K562 (cell line): ENCODE measurements around the gene SPDL1. TPM values are rescaled to one million over a fixed set of nuclear protein-coding genes. Genes with fewer than 3 reads are reported as not detected.

Source experiments
- ARHGAP35 ChIP-seq: fragments of 450-650 bp; IDR thresholded peaks from 2 replicates; pipeline ENCODE4 v1.6.1; 2018; ENCODE audit not compliant: partially characterized antibody
- C11orf30 ChIP-seq: fragments of 450-650 bp; IDR thresholded peaks from 2 replicates; pipeline ENCODE4 v1.6.1; 2016; ENCODE audit warnings: low read depth, mild to moderate bottlenecking
- CBX1 ChIP-seq: sonication (generic); IDR thresholded peaks from 2 replicates; pipeline ENCODE4 v1.6.1; 2016; ENCODE audit warnings: antibody characterized with exemption, low read depth, mild to moderate bottlenecking
- ETV6 ChIP-seq, 3 experiments: fragments of 150-350 bp in 1 of 3; sonication (generic) in 1 of 3; formaldehyde crosslinking in 1 of 3; IDR thresholded peaks; 2 replicates each; pipeline versions ENCODE4 v1.6.1 to v1.8.0; 2014 to 2022; ENCODE audit warnings: borderline replicate concordance in 2 of 3, low read depth in 2 of 3, antibody characterized with exemption in 1 of 3, low read length in 1 of 3, mild to moderate bottlenecking in 1 of 3, missing genetic modification reagents in 1 of 3
- HNRNPLL ChIP-seq: fragments of 200-400 bp; formaldehyde crosslinking; IDR thresholded peaks from 2 replicates; pipeline ENCODE4 v1.6.1; 2017; ENCODE audit warnings: low read length, low read depth, mild to moderate bottlenecking; ENCODE audit not compliant: poor library complexity, severe bottlenecking
- KLF1 ChIP-seq: fragments of 450-650 bp; IDR thresholded peaks from 2 replicates; pipeline ENCODE4 v1.6.1; 2016; ENCODE audit warnings: missing genetic modification characterization, missing compliant biosample characterization
- PCBP2 ChIP-seq: fragments of 200-400 bp; formaldehyde crosslinking; IDR thresholded peaks from 2 replicates; pipeline ENCODE4 v1.6.1; 2018; ENCODE audit warnings: low read length, low read depth, mild to moderate bottlenecking, moderate library complexity; ENCODE audit not compliant: poor library complexity, severe bottlenecking
- SOX6 ChIP-seq: fragments of 450-650 bp; IDR thresholded peaks from 2 replicates; pipeline ENCODE4 v1.6.1; 2014; ENCODE audit warnings: mild to moderate bottlenecking
- STAT5A ChIP-seq: IDR thresholded peaks from 2 replicates; pipeline ENCODE4 v1.6.1; 2012; ENCODE audit warnings: low read length, inconsistent platforms, borderline replicate concordance
- TSC22D4 ChIP-seq: fragments of 450-650 bp; IDR thresholded peaks from 2 replicates; pipeline ENCODE4 v1.6.1; 2016; ENCODE audit warnings: missing genetic modification characterization, missing biosample characterization, control low read depth
- VEZF1 ChIP-seq: fragments of 200-800 bp; sonication (Bioruptor generic); IDR thresholded peaks from 2 replicates; pipeline ENCODE4 v1.6.1; 2017; ENCODE audit warnings: missing genetic modification characterization, missing compliant biosample characterization
- ZBTB11 ChIP-seq, 3 experiments: fragments of 200-800 bp in 1 of 3; fragments of 250-450 bp in 1 of 3; fragments of 450-650 bp in 1 of 3; sonication (Bioruptor Pico) in 1 of 3; sonication (Bioruptor generic) in 1 of 3; formaldehyde crosslinking in 1 of 3; IDR thresholded peaks; 2 replicates each; pipeline versions ENCODE4 v1.6.1 to v1.8.0; 2016 to 2022; ENCODE audit warnings: mild to moderate bottlenecking in 2 of 3, missing genetic modification characterization in 2 of 3, missing compliant biosample characterization in 1 of 3, moderate library complexity in 1 of 3
- ZBTB7A ChIP-seq: IDR thresholded peaks from 2 replicates; pipeline ENCODE4 v1.6.1; 2011; ENCODE audit warnings: low read depth, mild to moderate bottlenecking, low read length, moderate library complexity, borderline replicate concordance; ENCODE audit not compliant: control insufficient read depth
- ZNF41 ChIP-seq: fragments of 250-450 bp; sonication (Bioruptor Pico); conservative IDR thresholded peaks from 2 replicates; pipeline ENCODE4 v1.4.0; 2020; ENCODE audit warnings: mild to moderate bottlenecking
- ZNF609 ChIP-seq: sonication (generic); formaldehyde crosslinking; IDR thresholded peaks from 2 replicates; pipeline ENCODE4 v1.8.1; 2023; ENCODE audit warnings: missing genetic modification reagents, mild to moderate bottlenecking, borderline replicate concordance
- polyA plus RNA-seq, 8 experiments: library from polyadenylated mRNA; depleted of rRNA in 4 of 8; stranded (reverse) in 5 of 8; unstranded in 3 of 8; fragments of >200 nt; fragmentation: Nextera tagmentation in 2 of 8; fragmentation: Illumina TruSeq in 1 of 8; extraction: Ambion mirVana in 2 of 8; extraction: Trizol in 1 of 8; gene quantifications; 2 replicates each; pipeline versions ENCODE4 v1.2.1 to v1.2.3, GENCODE V29; 2011 to 2014; ENCODE audit warnings: inconsistent platforms in 1 of 8, missing spikeins in 1 of 8
- total RNA-seq, 7 experiments: library from RNA; depleted of rRNA in 6 of 7; stranded (reverse); fragments of >200 nt in 6 of 7; fragmentation: Illumina TruSeq in 2 of 7; extraction: Trizol in 2 of 7; gene quantifications; 2 replicates each; pipeline versions ENCODE4 v1.2.1 to v1.2.3, GENCODE V29; 2011 to 2021; ENCODE audit warnings: low replicate concordance in 1 of 7

Gene SPDL1
- total and polyA plus RNA-seq, 9 of the 15 experiments (the other 6 are each of a cell fraction or from before 2014, with no cell fraction given): 32.4 to 59.6 (median 49.0) TPM

DNA sequence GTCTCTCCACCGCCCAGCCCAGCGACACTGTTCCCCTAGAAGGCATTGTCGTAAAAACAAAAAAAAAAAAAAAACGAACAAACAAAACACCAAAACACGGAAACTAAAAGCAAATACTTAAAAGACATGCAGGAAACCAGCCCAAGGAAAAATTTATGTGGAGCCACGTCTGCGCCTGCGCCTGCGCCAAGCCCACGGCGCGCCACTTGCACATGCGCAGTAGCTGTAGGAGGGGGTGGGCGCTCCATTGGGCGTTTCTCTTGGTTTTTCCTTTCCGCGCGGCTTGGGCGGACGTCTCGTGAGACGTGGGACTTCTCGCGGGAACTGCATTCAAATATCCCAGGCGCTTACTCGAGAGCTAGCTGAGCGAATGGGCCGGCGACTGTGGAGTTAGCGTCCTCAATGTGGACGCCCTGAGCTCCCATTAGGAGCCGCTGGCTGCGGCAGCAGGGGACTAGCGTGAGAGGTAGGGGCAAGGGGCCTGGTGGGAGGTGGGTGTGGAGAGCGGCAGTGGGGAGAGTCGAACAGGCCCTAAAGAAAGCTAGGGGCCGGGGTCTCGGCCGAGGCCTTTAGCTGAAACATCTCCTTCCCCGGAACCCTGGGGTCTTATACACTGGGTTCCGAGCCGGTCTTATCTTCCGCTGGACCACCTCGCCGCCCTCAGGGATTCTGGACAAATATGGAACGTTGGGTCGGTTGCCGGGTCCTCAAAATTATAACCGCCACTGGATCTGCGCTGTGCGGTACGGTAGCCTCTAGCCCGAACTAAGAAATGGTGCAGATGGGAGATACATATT, at the start of gene SPDL1 (continued):
- peak; percentile 55 to 96 (median 79); a peak in 5 of 6 replicates for TF ChIP-seq ZBTB11 (CRISPR knock-in tag; IDR thresholded peaks at IDR 0.05)
- TF ChIP-seq CBX1: no peak
- no peak for TF ChIP-seq ZNF609 (CRISPR knock-in tag)
- TF ChIP-seq HNRNPLL: peak; percentile 66
- 0 out of 2 replicates have a peak, but pooled peaks have one; percentile 33 for TF ChIP-seq KLF1 (tag)
- TF ChIP-seq VEZF1: no peak; the same call in 1 of the 2 replicates
- no peak for TF ChIP-seq SOX6
- no peak for TF ChIP-seq PCBP2
- peak; percentile 63; the same call in 1 of the 2 replicates for TF ChIP-seq ZBTB7A
- TF ChIP-seq ETV6 (IDR thresholded peaks at IDR 0.05; ENCODE audit: borderline replicate concordance in 1 of 2, low read depth in 2 of 2, low read length in 1 of 2): no peak
- 0 out of 2 replicates have a peak, but pooled peaks have one; percentile 22 for TF ChIP-seq ETV6 (CRISPR knock-in tag; IDR thresholded peaks at IDR 0.05; ENCODE audit: borderline replicate concordance)
- TF ChIP-seq TSC22D4 (tag): no peak
- TF ChIP-seq C11orf30: peak; percentile 84
- TF ChIP-seq ARHGAP35: peak; percentile 89
- TF ChIP-seq STAT5A: no peak
- no peak for TF ChIP-seq ZNF41 (CRISPR knock-in tag)
